ENCODE results near the gene AIM2. TPM values are rescaled to one million over a fixed set of nuclear protein-coding genes. Genes with fewer than 3 reads are reported as not detected.

AIM2 gene
- total RNA-seq, 1 experiment from 2014 or later = 1.1 TPM

DNA sequence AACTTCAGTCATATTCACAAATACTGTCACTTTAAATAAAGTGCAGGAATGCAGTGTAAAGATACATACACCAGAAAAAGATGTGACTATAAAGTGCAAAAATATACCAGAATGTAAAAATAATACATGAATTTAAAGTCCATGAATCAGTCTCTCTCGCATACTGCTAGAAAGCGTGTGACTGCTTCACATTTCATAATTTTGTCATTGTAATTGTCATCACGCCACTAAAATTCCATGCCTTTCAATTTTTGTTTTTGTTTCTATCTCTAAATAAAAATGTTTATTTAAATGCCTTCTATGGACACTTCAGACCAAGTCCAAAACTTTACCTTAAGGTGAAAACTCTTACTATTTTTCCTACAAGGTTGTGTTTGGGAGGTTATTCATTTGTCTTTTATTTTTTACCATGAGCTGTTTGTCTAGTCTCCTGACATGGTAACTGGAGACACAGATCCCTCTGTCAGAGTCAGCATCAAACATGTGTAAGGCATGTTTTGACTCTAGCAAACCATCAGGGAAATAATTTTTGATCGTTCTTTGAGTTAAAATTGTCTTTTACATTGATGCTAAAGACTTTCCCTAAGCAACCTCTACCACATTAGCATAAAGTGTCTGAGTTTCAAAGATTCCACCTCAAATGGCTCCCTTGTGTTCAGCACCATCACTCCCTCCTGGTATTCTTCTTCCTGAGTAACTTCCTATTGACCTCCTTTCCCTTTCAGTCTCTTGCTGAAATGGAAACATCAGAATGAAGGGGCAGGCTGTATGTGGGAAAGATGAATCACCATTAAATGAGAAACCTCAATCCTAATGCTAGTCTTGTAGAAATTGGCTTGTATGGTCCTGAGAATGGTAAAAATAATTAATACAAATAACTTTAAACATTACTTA is 14.0 kb upstream of the AIM2 start:
- no peaks in the 10 kb centered on the region for H3K79me1 ChIP-seq (ENCODE audit: insufficient read depth, low read depth, low read length, poor library complexity, severe bottlenecking)
- H3K14ac ChIP-seq (ENCODE audit: insufficient read depth, low read length) = no peak overlapping the region
- no peak overlapping the region for H2BK15ac ChIP-seq (ENCODE audit: low read depth, low read length)
- H3K56ac ChIP-seq (ENCODE audit: insufficient read length, low read depth, low read length) = no peak overlapping the region
- no peak overlapping the region for H3K18ac ChIP-seq (ENCODE audit: insufficient read length, low read depth, low read length)
- H3K79me2 ChIP-seq (ENCODE audit: insufficient read depth, low read length) = no peaks in the 10 kb centered on the region
- no peak overlapping the region for H4K5ac ChIP-seq (ENCODE audit: insufficient read length, low read depth, low read length)
- no peak overlapping the region for H2AFZ ChIP-seq (ENCODE audit: low read length)
- no peaks in the 10 kb centered on the region for H3K9me3 Mint-ChIP-seq
- TF ChIP-seq, protein P1, sequence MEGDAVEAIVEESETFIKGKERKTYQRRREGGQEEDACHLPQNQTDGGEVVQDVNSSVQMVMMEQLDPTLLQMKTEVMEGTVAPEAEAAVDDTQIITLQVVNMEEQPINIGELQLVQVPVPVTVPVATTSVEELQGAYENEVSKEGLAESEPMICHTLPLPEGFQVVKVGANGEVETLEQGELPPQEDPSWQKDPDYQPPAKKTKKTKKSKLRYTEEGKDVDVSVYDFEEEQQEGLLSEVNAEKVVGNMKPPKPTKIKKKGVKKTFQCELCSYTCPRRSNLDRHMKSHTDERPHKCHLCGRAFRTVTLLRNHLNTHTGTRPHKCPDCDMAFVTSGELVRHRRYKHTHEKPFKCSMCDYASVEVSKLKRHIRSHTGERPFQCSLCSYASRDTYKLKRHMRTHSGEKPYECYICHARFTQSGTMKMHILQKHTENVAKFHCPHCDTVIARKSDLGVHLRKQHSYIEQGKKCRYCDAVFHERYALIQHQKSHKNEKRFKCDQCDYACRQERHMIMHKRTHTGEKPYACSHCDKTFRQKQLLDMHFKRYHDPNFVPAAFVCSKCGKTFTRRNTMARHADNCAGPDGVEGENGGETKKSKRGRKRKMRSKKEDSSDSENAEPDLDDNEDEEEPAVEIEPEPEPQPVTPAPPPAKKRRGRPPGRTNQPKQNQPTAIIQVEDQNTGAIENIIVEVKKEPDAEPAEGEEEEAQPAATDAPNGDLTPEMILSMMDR (conservative IDR thresholded peaks at IDR 0.05) = no peak
- no peak overlapping the region for H4K8ac ChIP-seq (replicated peaks; ENCODE audit: insufficient read length, low read depth, low read length)
- no peak overlapping the region for H3K4ac ChIP-seq (ENCODE audit: low read depth, low read length)
- no peak overlapping the region for H2BK12ac ChIP-seq (ENCODE audit: insufficient read length, low read depth, low read length)
- no peak overlapping the region for H2BK20ac ChIP-seq (ENCODE audit: low read depth, low read length, poor library complexity, severe bottlenecking)
- H4K91ac ChIP-seq (ENCODE audit: insufficient read length, low read depth, low read length) = no peak overlapping the region
- no peak overlapping the region for H2BK5ac ChIP-seq (ENCODE audit: insufficient read length, low read length)
- no peaks in the 10 kb centered on the region for H3K36me3 Mint-ChIP-seq (ENCODE audit: insufficient read depth in 1 of 3, low read depth in 3 of 3)
- no peak overlapping the region for H3K4me3 Mint-ChIP-seq
- H3K4me1 Mint-ChIP-seq = no peaks in the 10 kb centered on the region
- H3K27me3 ChIP-seq (ENCODE audit: insufficient read depth, low read length) = no peaks in the 10 kb centered on the region
- no peak overlapping the region for H2BK120ac ChIP-seq (ENCODE audit: low read depth, low read length, poor library complexity, severe bottlenecking)
- no peak overlapping the region for H3K27ac ChIP-seq (ENCODE audit: insufficient read length, low read depth, low read length)
- H3K27me3 Mint-ChIP-seq (ENCODE audit: low read depth) = no peaks in the 10 kb centered on the region
- H3K9ac ChIP-seq (ENCODE audit: extremely low read depth, insufficient read length, low read length) = no peak overlapping the region
- no peak overlapping the region for H3T11ph ChIP-seq (ENCODE audit: low read length)
- no peak overlapping the region for H2AK5ac ChIP-seq (ENCODE audit: insufficient read length, low read length)
- no peaks in the 10 kb centered on the region for H3K23me2 ChIP-seq (ENCODE audit: insufficient read length, low read depth, low read length, poor library complexity, severe bottlenecking)
- H3K4me1 ChIP-seq (ENCODE audit: insufficient read depth, low read length) = no peaks in the 10 kb centered on the region
- no peak overlapping the region for H3K27ac Mint-ChIP-seq
- H3K23ac ChIP-seq (ENCODE audit: insufficient read length, low read depth, low read length) = no peak overlapping the region
- H3K4me2 ChIP-seq (ENCODE audit: insufficient read depth, insufficient read length, low read length) = no peak overlapping the region
- H4K20me1 ChIP-seq (ENCODE audit: control insufficient read depth, insufficient read depth, insufficient read length) = no peaks in the 10 kb centered on the region
- no CpG with 5 or more reads among the region's 4 CpGs for WGBS (ENCODE audit: extremely low coverage, insufficient read length, low lambda C conversion rate)
- no peak for DNase-seq
- H3K9me3 ChIP-seq (ENCODE audit: control insufficient read depth, low read depth, low read length) = no peaks in the 10 kb centered on the region

Data from H9 (cell line).